HG02678 (cell line): ENCODE results near the gene MIS18A.
"Not testable (repeated sequence)": the region's sequence is repeated elsewhere in the genome, so short reads cannot be mapped to it uniquely, and the experiment has no call there.

Experiments
- ATAC-seq: cut with Tn5 transposase; IDR thresholded peaks from one replicate; pipeline ENCODE4 v1.9.1; 2021; ENCODE audit warnings: mild to moderate bottlenecking, moderate library complexity; ENCODE audit not compliant: unreplicated experiment

MIS18A gene

GRCh38 chr21:32278518-32279376, at the start of gene MIS18A:
Gene MIS18A, minus strand, starts transcription at chr21:32279049. Its CDS starts 35 bp downstream, at chr21:32279014.
- peak; percentile 96 for ATAC-seq

- ATAC-seq, result no peak
Observed at GRCh38 chr21:32328595-32328994, 49.7 kb upstream of the MIS18A start.

GRCh38 chr21:32325706-32326105, 46.9 kb upstream of the MIS18A start:
- no peak for ATAC-seq

GRCh38 chr21:32322676-32323075, 43.8 kb upstream of the MIS18A start:
- no peak for ATAC-seq

- no peak for ATAC-seq
Observed at GRCh38 chr21:32322103-32322502, 43.3 kb upstream of the MIS18A start.

GRCh38 chr21:32321480-32321879, 42.6 kb upstream of the MIS18A start:
- no peak for ATAC-seq

- ATAC-seq, result no peak
Observed at GRCh38 chr21:32320726-32321125, 41.9 kb upstream of the MIS18A start.

- ATAC-seq, result no peak
Observed at GRCh38 chr21:32320059-32320458, 41.2 kb upstream of the MIS18A start.

GRCh38 chr21:32319012-32319411, 40.2 kb upstream of the MIS18A start:
- no peak for ATAC-seq

- ATAC-seq, result no peak
Observed at GRCh38 chr21:32317726-32318125, 38.9 kb upstream of the MIS18A start.

GRCh38 chr21:32316361-32317215, 37.7 kb upstream of the MIS18A start:
- ATAC-seq, result no peak

GRCh38 chr21:32315511-32316281, 36.8 kb upstream of the MIS18A start:
- no peak for ATAC-seq

- ATAC-seq, result no peak
Observed at GRCh38 chr21:32314806-32315205, 36.0 kb upstream of the MIS18A start.

GRCh38 chr21:32312976-32313375, 34.1 kb upstream of the MIS18A start:
- no peak for ATAC-seq

- ATAC-seq, result no peak
Observed at GRCh38 chr21:32312326-32312725, 33.5 kb upstream of the MIS18A start.

- ATAC-seq, result no peak
Observed at GRCh38 chr21:32311621-32312020, 32.8 kb upstream of the MIS18A start.

- not testable (repeated sequence) for ATAC-seq
Observed at GRCh38 chr21:32310976-32311375, 32.1 kb upstream of the MIS18A start.

GRCh38 chr21:32309906-32310460, 31.1 kb upstream of the MIS18A start:
- ATAC-seq, result no peak

GRCh38 chr21:32308696-32309095, 29.8 kb upstream of the MIS18A start:
- ATAC-seq, result no peak

- ATAC-seq, result no peak
Observed at GRCh38 chr21:32307706-32308105, 28.9 kb upstream of the MIS18A start.
